K562 (cell line): Measurements from ENCODE around the gene CLSTN2. TPM values are rescaled to one million over a fixed set of nuclear protein-coding genes. Genes with fewer than 3 reads are reported as not detected.

Experiments used
- ATAC-seq: fragments of 200-7000 bp; cut with Tn5 transposase; 3 replicates; pipeline ENCODE4 v1.9.1; 2020; ENCODE audit warnings: moderate library complexity
- BruUV-seq: library from RNA; stranded (reverse); fragments of 400-500 nt; replicated peaks from 2 replicates; lab custom pipeline; 2021; lab: Mats Ljungman, UMichigan
- CTCF ChIA-PET: fragments of 300-600 bp; formaldehyde crosslinking; extraction: SDS; loops from one replicate; lab custom pipeline; 2021; ENCODE audit warnings: low intra/inter-chr PET ratio; lab: Yijun Ruan, JAX
- POLR2A ChIA-PET: fragments of 300-600, 350-650 bp; sonication (Branson Sonifier 250); formaldehyde crosslinking; extraction: SDS; loops from one replicate; lab custom pipeline; 2021; ENCODE audit warnings: antibody characterized with exemption, inconsistent platforms; lab: Yijun Ruan, JAX
- DNase-seq, 4 experiments: peaks; one replicate each; pipeline versions ENCODE4 v3.0.0 to v3.0.0-alpha.2; 2011 to 2018; ENCODE audit warnings: low spot score in 3 of 4, mixed read lengths in 3 of 4; ENCODE audit errors: extremely low read depth in 1 of 4
- FAIRE-seq: peaks from 2 replicates; lab custom pipeline; 2011; peaks lifted over from hg19 to GRCh38; lab: Jason Lieb, UNC
- H2AFZ ChIP-seq: 2 replicates; pipeline ENCODE4 v1.6.0; 2011; ENCODE audit warnings: low read depth, low read length, control low read depth, inconsistent platforms
- H3K27ac ChIP-seq: fragments of 200-600 bp; 3 replicates; pipeline ENCODE4 v1.8.0; 2011; ENCODE audit warnings: low read depth, mild to moderate bottlenecking, control low read depth, inconsistent platforms, low read length, moderate library complexity, mixed read lengths; ENCODE audit errors: extremely low read depth
- H3K27me3 ChIP-seq, 2 experiments: fragments of 300-600 bp in 1 of 2; 2 replicates in 1 of 2; 3 replicates in 1 of 2; pipeline versions ENCODE4 v1.6.0 to v1.8.0; 2011; ENCODE audit warnings: inconsistent platforms in 2 of 2, low read length in 2 of 2, mild to moderate bottlenecking in 1 of 2, mixed read lengths in 1 of 2, moderate library complexity in 1 of 2; ENCODE audit not compliant: control insufficient read depth in 2 of 2, insufficient read depth in 2 of 2
- H3K36me3 ChIP-seq: fragments of 300-600 bp; 3 replicates; pipeline ENCODE4 v1.8.0; 2011; ENCODE audit warnings: mild to moderate bottlenecking, low read length, inconsistent platforms; ENCODE audit not compliant: control insufficient read depth, insufficient read depth
- H3K4me1 ChIP-seq, 2 experiments: fragments of 200-600 bp in 1 of 2; replicated peaks in 1 of 2; 2 replicates in 1 of 2; 3 replicates in 1 of 2; pipeline versions ENCODE4 v1.5.1 to v1.8.0; 2011; ENCODE audit warnings: inconsistent platforms in 2 of 2, low read length in 2 of 2, mild to moderate bottlenecking in 1 of 2, mixed read lengths in 1 of 2, moderate library complexity in 1 of 2; ENCODE audit not compliant: control insufficient read depth in 2 of 2, insufficient read depth in 2 of 2
- H3K4me2 ChIP-seq: 2 replicates; pipeline ENCODE4 v1.6.1; 2011; ENCODE audit warnings: low read length, control low read depth, inconsistent platforms, mixed read lengths; ENCODE audit not compliant: insufficient read depth
- H3K4me3 ChIP-seq: fragments of 200-600 bp; sonication (generic), shearing (Covaris generic); 2 replicates; pipeline ENCODE4 v1.5.1; 2016; ENCODE audit warnings: control low read depth, inconsistent platforms
- H3K79me2 ChIP-seq: fragments of 200-600 bp; 3 replicates; pipeline ENCODE4 v1.8.0; 2011; ENCODE audit warnings: low read length, inconsistent platforms; ENCODE audit not compliant: control insufficient read depth, insufficient read depth
- H3K9ac ChIP-seq, 2 experiments: 2 replicates each; pipeline versions ENCODE4 v1.6.0 to v1.6.1; 2011; ENCODE audit warnings: low read depth in 2 of 2, low read length in 2 of 2, control low read depth in 1 of 2, inconsistent platforms in 1 of 2, mild to moderate bottlenecking in 1 of 2, mixed read lengths in 1 of 2; ENCODE audit not compliant: insufficient read depth in 1 of 2
- H3K9me1 ChIP-seq: one replicate; pipeline ENCODE4 v1.6.0; 2011; ENCODE audit warnings: inconsistent platforms, mild to moderate bottlenecking, low read length, moderate library complexity; ENCODE audit not compliant: control insufficient read depth, insufficient read depth
- H3K9me3 ChIP-seq: replicated peaks from 2 replicates; pipeline ENCODE4 v1.5.1; 2011; ENCODE audit warnings: low read depth, low read length, inconsistent platforms; ENCODE audit not compliant: control insufficient read depth, insufficient read depth
- H4K20me1 ChIP-seq: replicated peaks from 2 replicates; pipeline ENCODE4 v1.6.1; 2011; ENCODE audit warnings: low read length, inconsistent platforms, mixed read lengths; ENCODE audit not compliant: control insufficient read depth, insufficient read depth
- BDP1 ChIP-seq: IDR thresholded peaks from 3 replicates; pipeline ENCODE4 v1.6.1; 2011; ENCODE audit not compliant: insufficient read length, insufficient read depth
- CREBBP ChIP-seq: IDR thresholded peaks from one replicate; pipeline ENCODE4 v1.6.1; 2012; ENCODE audit warnings: low read depth, mild to moderate bottlenecking, control low read depth, inconsistent platforms, low read length
- EHMT2 ChIP-seq: fragments of 450-650 bp; IDR thresholded peaks from 2 replicates; pipeline ENCODE4 v1.6.1; 2018; ENCODE audit warnings: antibody characterized with exemption
- HDAC8 ChIP-seq: fragments of 450-650 bp; IDR thresholded peaks from 2 replicates; pipeline ENCODE4 v1.6.1; 2016; ENCODE audit warnings: mild to moderate bottlenecking, missing genetic modification characterization, moderate library complexity, missing compliant biosample characterization
- JUNB ChIP-seq: fragments of 450-650 bp; formaldehyde crosslinking; conservative IDR thresholded peaks from 2 replicates; pipeline ENCODE4 v1.4.0; 2020; ENCODE audit warnings: mild to moderate bottlenecking
- PTBP1 ChIP-seq: fragments of 200-400 bp; formaldehyde crosslinking; IDR thresholded peaks from 2 replicates; pipeline ENCODE4 v1.6.1; 2017; ENCODE audit warnings: low read depth, low read length
- TCF7 ChIP-seq: sonication (generic); IDR thresholded peaks from 2 replicates; pipeline ENCODE4 v1.6.1; 2016; ENCODE audit warnings: antibody characterized with exemption, borderline replicate concordance
- TEAD2 ChIP-seq: fragments of 450-650 bp; IDR thresholded peaks from 2 replicates; pipeline ENCODE4 v1.6.1; 2016; ENCODE audit warnings: missing genetic modification characterization, control low read depth, missing compliant biosample characterization
- TFAM ChIP-seq: fragments of 250-450 bp; sonication (Bioruptor Pico); conservative IDR thresholded peaks from 2 replicates; pipeline ENCODE4 v1.5.0; 2021; ENCODE audit warnings: mild to moderate bottlenecking, moderate library complexity
- WGBS: fragments of 100-300 bp; shearing (Covaris generic); methylation state at CpG from one replicate; pipeline ENCODE4 v1.1.6; 2016; ENCODE audit warnings: low coverage, mixed read lengths; ENCODE audit not compliant: insufficient coverage; ENCODE audit errors: missing lambda C conversion rate; 5-methylcytosine and 5-hydroxymethylcytosine counted together
- in situ Hi-C: fragments of 300-500 bp; cut with MboI; formaldehyde crosslinking; loops from 4 replicates; pipeline ENCODE4 v1.15.0; 2018; ENCODE audit warnings: inconsistent platforms, mixed read lengths
- intact Hi-C: fragments of 100-400 bp; cut with micrococcal nuclease; formaldehyde crosslinking; loops from 2 replicates; pipeline ENCODE4 v1.14.2; 2022
- polyA plus RNA-seq, 8 experiments: library from polyadenylated mRNA; depleted of rRNA in 4 of 8; stranded (reverse) in 5 of 8; unstranded in 3 of 8; fragments of >200 nt; fragmentation: Nextera tagmentation in 2 of 8; fragmentation: Illumina TruSeq in 1 of 8; extraction: Ambion mirVana in 2 of 8; extraction: Trizol in 1 of 8; gene quantifications; 2 replicates each; pipeline versions ENCODE4 v1.2.1 to v1.2.3, GENCODE V29; 2011 to 2014; ENCODE audit warnings: inconsistent platforms in 1 of 8, missing spikeins in 1 of 8
- total RNA-seq, 7 experiments: library from RNA; depleted of rRNA in 6 of 7; stranded (reverse); fragments of >200 nt in 6 of 7; fragmentation: Illumina TruSeq in 2 of 7; extraction: Trizol in 2 of 7; gene quantifications; 2 replicates each; pipeline versions ENCODE4 v1.2.1 to v1.2.3, GENCODE V29; 2011 to 2021; ENCODE audit warnings: low replicate concordance in 1 of 7
- TF ChIP-seq, protein P1 (sequence below): fragments of 250-450 bp; sonication (Bioruptor Pico); IDR thresholded peaks from 2 replicates; pipeline ENCODE4 v1.9.0; 2021; ENCODE audit warnings: mild to moderate bottlenecking

CLSTN2 gene
- total and polyA plus RNA-seq, 9 of the 15 experiments (the other 6 are each of a cell fraction or from before 2014, with no cell fraction given): 0.02 to 0.04 (median 0.04) TPM; not detected in 6

GRCh38 chr3:139893267-139893962, 41.6 kb upstream of the CLSTN2 start:
- Histone ChIP-seq H3K79me2 (no peaks in the 10 kb centered on the region), H3K4me3 (no peak overlapping the region), H3K27ac (no peak overlapping the region), H4K20me1 (no peaks in the 10 kb centered on the region), H3K9me1 (no peaks in the 10 kb centered on the region), H3K9me3 (no peaks in the 10 kb centered on the region), H3K36me3 (no peaks in the 10 kb centered on the region), H3K4me1 (no peaks in the 10 kb centered on the region), H3K27me3 (no peaks in the 10 kb centered on the region), H3K9ac (no peak overlapping the region), H3K4me2 (no peak overlapping the region), H2AFZ (no peak overlapping the region)
- WGBS: 5% methylated on average over 2 of the region's 2 CpGs
- FAIRE-seq (no peak), ATAC-seq (no peak), DNase-seq (no peak)
- POLR2A ChIA-PET: no interaction called here
- intact Hi-C loops (no loop called here), in situ Hi-C loops (no loop called here)
- TF ChIP-seq, protein P1, sequence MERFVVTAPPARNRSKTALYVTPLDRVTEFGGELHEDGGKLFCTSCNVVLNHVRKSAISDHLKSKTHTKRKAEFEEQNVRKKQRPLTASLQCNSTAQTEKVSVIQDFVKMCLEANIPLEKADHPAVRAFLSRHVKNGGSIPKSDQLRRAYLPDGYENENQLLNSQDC (CRISPR knock-in tag): no peak
- TF ChIP-seq BDP1 (no peak), HDAC8 (tag) (no peak), CREBBP (no peak), TFAM (CRISPR knock-in tag) (no peak), PTBP1 (no peak), TEAD2 (tag) (no peak), JUNB (CRISPR knock-in tag) (no peak), EHMT2 (no peak), TCF7 (no peak)
- CTCF ChIA-PET: no interaction called here
- no TSS peak for BruUV-seq
